Spinal cord (tissue), 10 donors: ENCODE measurements around the gene XKR8. TPM values are rescaled to one million over a fixed set of nuclear protein-coding genes. Genes with fewer than 3 reads are reported as not detected.

Experiments
- DNase-seq, 6 donors: peaks; one replicate each; pipeline versions ENCODE4 v3.0.0 to v3.0.0-alpha.2; 2013 to 2015; ENCODE audit warnings: low spot score in 6 of 6, low read depth in 4 of 6
- H3K27ac ChIP-seq: one replicate; pipeline ENCODE4 v1.5.1; 2013; ENCODE audit warnings: low read depth, low read length, control low read depth
- H3K27me3 ChIP-seq: one replicate; pipeline ENCODE4 v1.6.1; 2013; ENCODE audit warnings: low read length; ENCODE audit not compliant: control insufficient read depth, insufficient read depth
- H3K36me3 ChIP-seq: one replicate; pipeline ENCODE4 v1.6.1; 2013; ENCODE audit warnings: low read length; ENCODE audit not compliant: control insufficient read depth, insufficient read depth
- H3K4me1 ChIP-seq: one replicate; pipeline ENCODE4 v1.6.1; 2013; ENCODE audit warnings: low read length; ENCODE audit not compliant: control insufficient read depth, insufficient read depth
- H3K4me3 ChIP-seq: one replicate; pipeline ENCODE4 v1.5.1; 2013; ENCODE audit warnings: low read depth, low read length, control low read depth
- H3K9me3 ChIP-seq: one replicate; pipeline ENCODE4 v1.6.1; 2013; ENCODE audit warnings: low read length; ENCODE audit not compliant: control insufficient read depth, insufficient read depth
- WGBS: methylation state at CpG from one replicate; pipeline ENCODE4 v1.1.5; 2013; ENCODE audit warnings: missing lambda C conversion rate; ENCODE audit not compliant: insufficient coverage; 5-methylcytosine and 5-hydroxymethylcytosine counted together
- polyA plus RNA-seq, 2 donors: library from polyadenylated mRNA; unstranded; fragments of 120-200 nt; gene quantifications; one replicate each; pipeline ENCODE4 v1.2.1, GENCODE V29; 2013; ENCODE audit not compliant: insufficient read length in 2 of 2
- total RNA-seq, 2 donors: library from RNA; depleted of rRNA in 1 of 2; stranded (reverse); fragments of 120-200 nt in 1 of 2; fragments of >200 nt in 1 of 2; gene quantifications; one replicate each; pipeline versions ENCODE4 v1.2.3 to v1.2.4, GENCODE V29; 2013 to 2014
- donor health status: healthy.

The XKR8 gene
- total and polyA plus RNA-seq, 4 donors = 2.4 to 9.9 (median 5.9) TPM

- DNase-seq = no peak
- Histone ChIP-seq H3K36me3 (no peaks in the 10 kb centered on the region), H3K27ac (no peak overlapping the region), H3K27me3 (no peaks in the 10 kb centered on the region), H3K9me3 (no peaks in the 10 kb centered on the region), H3K4me1 (no peaks in the 10 kb centered on the region), H3K4me3 (no peak overlapping the region)
- WGBS = 100% methylated on average over 1 of the region's 3 CpGs
Measured at GRCh38 chr1:27952147-27952546, 7.6 kb upstream of the XKR8 start.

GRCh38 chr1:27954186-27954585 lies 5.6 kb upstream of the XKR8 start:
- H3K4me1 ChIP-seq = peaks cover 10% of the 10 kb centered on the region
- no peaks in the 10 kb centered on the region for H3K27me3 ChIP-seq
- H3K9me3 ChIP-seq = no peaks in the 10 kb centered on the region
- H3K27ac ChIP-seq = no peak overlapping the region
- H3K4me3 ChIP-seq = no peak overlapping the region
- peaks cover 7% of the 10 kb centered on the region for H3K36me3 ChIP-seq
- no peak for DNase-seq
- 94% methylated on average over 7 of the region's 10 CpGs for WGBS

GRCh38 chr1:27955076-27955475 lies 4.7 kb upstream of the XKR8 start:
- Histone ChIP-seq H3K9me3 (no peaks in the 10 kb centered on the region), H3K27me3 (no peaks in the 10 kb centered on the region), H3K4me1 (peaks cover 15% of the 10 kb centered on the region), H3K27ac (no peak overlapping the region), H3K4me3 (no peak overlapping the region), H3K36me3 (peaks cover 7% of the 10 kb centered on the region)
- WGBS = 98% methylated on average over 4 of the region's 6 CpGs
- no peak for DNase-seq

GRCh38 chr1:27956761-27957160 lies 3.0 kb upstream of the XKR8 start:
- peaks cover 7% of the 10 kb centered on the region for H3K36me3 ChIP-seq
- H3K27ac ChIP-seq = no peak overlapping the region
- peaks cover 29% of the 10 kb centered on the region for H3K4me1 ChIP-seq
- DNase-seq = no peak
- no peak overlapping the region for H3K4me3 ChIP-seq
- 90% methylated on average over 6 of the region's 6 CpGs for WGBS
- H3K27me3 ChIP-seq = no peaks in the 10 kb centered on the region
- H3K9me3 ChIP-seq = no peaks in the 10 kb centered on the region

GRCh38 chr1:27957655-27958054 lies 2.1 kb upstream of the XKR8 start:
- H3K27ac ChIP-seq = no peak overlapping the region
- 95% methylated on average over 4 of the region's 5 CpGs for WGBS
- no peak for DNase-seq
- peaks cover 29% of the 10 kb centered on the region for H3K4me1 ChIP-seq
- no peak overlapping the region for H3K4me3 ChIP-seq
- peaks cover 7% of the 10 kb centered on the region for H3K36me3 ChIP-seq
- no peaks in the 10 kb centered on the region for H3K27me3 ChIP-seq
- no peaks in the 10 kb centered on the region for H3K9me3 ChIP-seq

GRCh38 chr1:27958513-27958912 lies 1.3 kb upstream of the XKR8 start:
- peaks cover 29% of the 10 kb centered on the region for H3K4me1 ChIP-seq
- H3K36me3 ChIP-seq = peaks cover 11% of the 10 kb centered on the region
- no peak for DNase-seq
- WGBS = 96% methylated on average over 26 of the region's 26 CpGs
- H3K27ac ChIP-seq = no peak overlapping the region
- no peaks in the 10 kb centered on the region for H3K9me3 ChIP-seq
- H3K4me3 ChIP-seq = no peak overlapping the region
- no peaks in the 10 kb centered on the region for H3K27me3 ChIP-seq

- H3K4me1 ChIP-seq = peaks cover 29% of the 10 kb centered on the region
- no peaks in the 10 kb centered on the region for H3K9me3 ChIP-seq
- H3K36me3 ChIP-seq = peaks cover 32% of the 10 kb centered on the region
- peak overlapping the region; percentile 11 for H3K27ac ChIP-seq
- H3K27me3 ChIP-seq = no peaks in the 10 kb centered on the region
- no peak for DNase-seq
- peak overlapping the region; percentile 84 for H3K4me3 ChIP-seq
- 75% methylated on average over 13 of the region's 13 CpGs for whole genome bisulfite sequencing
Measured at GRCh38 chr1:27960762-27961645, 1.2 kb downstream of the XKR8 start.

- Histone ChIP-seq H3K4me1 (peaks cover 29% of the 10 kb centered on the region), H3K27ac (no peak overlapping the region), H3K4me3 (no peak overlapping the region), H3K9me3 (no peaks in the 10 kb centered on the region), H3K27me3 (no peaks in the 10 kb centered on the region), H3K36me3 (peaks cover 39% of the 10 kb centered on the region)
- DNase-seq = no peak
- 69% methylated on average over 3 of the region's 4 CpGs for WGBS
Measured at GRCh38 chr1:27961646-27962221, 2.0 kb downstream of the XKR8 start.

- 90% methylated on average over 11 of the region's 11 CpGs for WGBS
- Histone ChIP-seq H3K36me3 (peaks cover 52% of the 10 kb centered on the region), H3K4me3 (no peak overlapping the region), H3K27ac (no peak overlapping the region), H3K27me3 (no peaks in the 10 kb centered on the region), H3K4me1 (peaks cover 38% of the 10 kb centered on the region), H3K9me3 (no peaks in the 10 kb centered on the region)
- no peak for DNase-seq
Measured at GRCh38 chr1:27963393-27963792, 3.6 kb downstream of the XKR8 start.
